Superior temporal gyrus (tissue), 1 donor: Measurements from ENCODE around the gene FAM184A.

Experiments used
- DNase-seq: peaks from one replicate; pipeline ENCODE4 v3.0.0-alpha.2; 2016; ENCODE audit errors: extremely low spot score

Gene FAM184A

GRCh38 chr6:118968416-118968815 lies 110.0 kb downstream of the FAM184A start:
- DNase-seq: peak; percentile 79

DNA sequence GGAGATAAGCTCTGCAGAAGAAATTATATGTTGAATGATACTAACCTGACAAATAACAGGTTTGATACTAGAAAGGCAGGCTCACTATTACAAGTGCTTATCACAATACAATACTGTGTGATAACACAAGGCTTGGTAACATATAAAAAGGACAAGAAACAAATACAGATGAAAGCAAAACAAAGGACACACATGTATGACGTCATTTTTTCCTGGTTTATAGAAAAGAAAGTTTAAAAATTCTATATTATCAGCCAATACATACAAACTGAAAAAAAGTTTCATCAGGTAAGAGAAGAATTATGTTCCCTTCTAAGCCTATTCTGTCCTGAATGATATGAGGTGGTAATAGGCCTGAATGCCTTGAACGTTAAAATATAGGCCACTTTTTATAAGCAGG lies 111.2 kb downstream of the FAM184A start:
- no peak for DNase-seq

- no peak for DNase-seq
These were observed 112.6 kb downstream of the FAM184A start for GRCh38 chr6:118965843-118966370.

DNA sequence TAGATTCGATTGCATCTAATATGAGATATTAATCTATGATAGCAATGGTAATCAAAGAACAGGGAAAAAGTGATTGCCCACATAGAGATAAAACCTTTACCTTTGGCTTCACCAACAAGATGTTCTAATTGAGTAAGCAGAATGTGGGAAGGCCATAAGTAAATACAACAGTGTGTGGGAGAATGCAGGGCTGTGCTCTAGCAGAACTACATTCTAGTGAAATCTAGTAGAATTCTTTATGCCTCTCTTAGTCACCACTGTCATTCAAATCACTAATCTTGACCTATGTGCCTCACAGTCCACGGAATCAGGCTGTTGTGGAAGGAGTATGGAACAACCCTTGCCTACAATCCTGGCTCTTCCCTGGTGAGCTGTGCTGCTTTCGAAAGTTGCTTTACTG lies 113.1 kb downstream of the FAM184A start:
- no peak for DNase-seq

DNA sequence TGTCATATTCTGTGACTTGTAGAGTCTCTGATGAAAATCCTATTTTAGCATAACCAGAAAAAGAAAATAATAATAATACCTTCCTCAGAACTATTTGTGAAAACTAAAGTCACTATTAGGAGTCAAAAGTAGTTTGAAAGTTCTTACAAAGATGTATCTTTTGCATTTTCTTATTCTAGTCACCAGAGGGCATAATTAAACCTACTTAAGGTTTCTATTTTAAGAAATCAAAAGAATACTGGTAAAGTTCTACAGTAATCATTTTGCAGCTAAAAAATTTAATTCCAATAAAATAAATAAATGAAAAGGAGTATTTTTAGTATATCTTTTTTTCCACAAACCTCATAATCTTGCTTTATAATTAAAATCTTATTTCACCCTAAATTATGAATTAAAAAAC lies 115.5 kb downstream of the FAM184A start:
- no peak for DNase-seq

- DNase-seq: no peak
These were observed 118.6 kb downstream of the FAM184A start for GRCh38 chr6:118959903-118960302.

DNA sequence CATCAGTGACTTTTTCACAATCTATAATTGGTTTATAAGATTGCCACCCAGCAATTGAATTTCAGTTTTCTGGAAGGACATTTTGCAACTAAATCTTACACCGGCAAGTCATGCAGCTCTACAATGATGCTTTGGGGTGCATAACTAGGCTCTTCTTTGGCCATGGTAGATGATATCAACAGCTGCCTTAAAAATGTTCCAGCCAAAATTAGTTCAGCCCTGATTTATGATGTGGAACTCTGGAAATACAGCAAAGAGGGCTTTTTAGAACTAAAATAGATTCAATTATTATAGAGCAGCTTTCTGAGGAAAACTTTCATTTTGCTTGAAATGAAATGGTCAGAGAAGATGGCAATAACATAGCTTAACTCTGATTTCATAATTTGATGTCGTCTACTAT lies 125.1 kb downstream of the FAM184A start:
- no peak for DNase-seq

- no peak for DNase-seq
These were observed 125.8 kb downstream of the FAM184A start for GRCh38 chr6:118952683-118953082.

DNA sequence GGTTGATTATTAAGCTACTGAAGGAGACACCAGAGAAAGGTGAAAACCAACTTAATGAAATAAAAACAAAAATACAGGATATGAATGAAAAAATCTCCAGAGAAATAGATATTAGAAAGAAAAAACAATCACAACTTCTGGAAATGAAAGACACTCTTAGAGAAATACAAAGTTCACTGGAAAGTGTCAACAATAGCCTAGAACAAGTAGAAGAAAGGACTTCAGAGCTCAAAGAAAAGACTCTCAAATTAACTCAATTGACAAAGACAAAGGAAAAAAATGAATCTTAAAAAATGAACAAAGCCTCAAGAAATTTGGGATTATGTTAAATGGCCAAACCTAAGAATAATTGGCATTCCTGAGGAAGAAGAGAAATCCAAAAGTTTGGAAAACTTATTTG lies 133.2 kb downstream of the FAM184A start:
- no peak for DNase-seq

DNA sequence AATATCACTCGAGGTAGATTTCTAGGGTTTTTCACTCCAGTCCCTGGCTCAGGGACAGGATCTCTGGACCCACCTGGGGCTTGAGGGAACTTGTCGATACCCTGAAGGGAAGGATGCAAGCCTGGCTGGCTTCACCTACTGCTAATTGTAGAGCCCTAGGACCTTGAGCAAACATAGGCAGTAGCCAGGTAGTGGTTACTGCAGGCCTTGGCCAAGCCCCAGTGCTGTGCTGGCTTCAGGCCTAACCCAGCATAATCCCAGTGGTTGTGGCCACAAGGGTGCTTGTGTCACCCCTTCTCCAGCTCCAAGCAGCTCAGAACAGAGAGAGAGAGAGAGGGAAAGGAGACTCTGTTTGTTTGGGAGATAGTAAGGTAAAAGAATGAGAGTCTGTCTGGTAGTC lies 137.7 kb downstream of the FAM184A start:
- no peak for DNase-seq

- DNase-seq: no peak
These were observed 138.8 kb downstream of the FAM184A start for GRCh38 chr6:118939683-118940082.

GRCh38 chr6:118935978-118936703 lies 142.3 kb downstream of the FAM184A start:
- DNase-seq: no peak

- no peak for DNase-seq
These were observed 143.2 kb downstream of the FAM184A start for GRCh38 chr6:118935331-118935668.

DNA sequence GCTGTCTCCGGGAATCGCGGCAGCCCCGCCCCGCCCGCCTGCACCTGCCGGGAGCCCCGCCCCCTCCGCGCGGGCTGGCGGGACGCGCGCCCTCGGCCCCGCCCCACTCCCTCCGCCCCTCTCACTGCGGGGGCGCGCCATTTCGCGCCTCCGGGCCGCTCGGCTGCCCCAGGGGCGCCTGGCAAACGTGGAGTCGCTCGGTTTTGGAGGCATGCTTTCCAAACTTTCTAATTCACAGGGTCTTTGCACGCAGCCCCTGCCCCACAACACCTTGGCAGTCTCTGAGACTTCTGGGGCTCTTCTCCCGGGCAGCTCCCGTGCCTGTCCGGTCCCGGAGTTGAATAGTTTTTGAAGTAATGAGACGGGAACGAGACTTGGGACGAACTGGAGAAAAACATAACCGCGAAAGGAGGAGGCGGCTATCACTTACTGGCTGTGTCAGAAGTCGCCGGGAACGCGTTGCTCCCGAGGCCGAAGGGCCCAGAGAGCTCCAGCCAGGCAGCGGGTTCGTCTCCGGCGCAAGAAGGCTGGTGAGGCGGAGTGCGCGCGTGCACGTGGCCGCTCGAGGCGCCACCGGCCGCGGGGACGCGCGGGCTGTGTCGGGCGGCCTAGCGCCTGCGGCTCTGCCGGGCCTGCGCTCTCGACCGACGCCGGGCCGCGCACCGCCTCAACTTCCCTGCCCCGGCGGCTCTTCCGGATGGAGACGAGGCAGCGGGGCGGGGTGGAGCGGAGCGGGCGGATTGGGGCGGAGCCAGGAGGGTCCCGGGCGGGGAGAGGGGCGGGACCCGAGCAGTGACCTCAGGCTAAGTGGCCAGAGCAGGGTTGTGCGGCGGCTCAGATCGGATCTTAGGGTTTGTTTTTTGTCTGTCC lies 143.8 kb downstream of the FAM184A start, which contains the start of gene MCM9:
Gene MCM9, minus strand, starts transcription at position 699 of the 870 bp plus-strand sequence. CDS start 3,436 bp downstream, outside the sequence.
- DNase-seq: peak; percentile 87

DNA sequence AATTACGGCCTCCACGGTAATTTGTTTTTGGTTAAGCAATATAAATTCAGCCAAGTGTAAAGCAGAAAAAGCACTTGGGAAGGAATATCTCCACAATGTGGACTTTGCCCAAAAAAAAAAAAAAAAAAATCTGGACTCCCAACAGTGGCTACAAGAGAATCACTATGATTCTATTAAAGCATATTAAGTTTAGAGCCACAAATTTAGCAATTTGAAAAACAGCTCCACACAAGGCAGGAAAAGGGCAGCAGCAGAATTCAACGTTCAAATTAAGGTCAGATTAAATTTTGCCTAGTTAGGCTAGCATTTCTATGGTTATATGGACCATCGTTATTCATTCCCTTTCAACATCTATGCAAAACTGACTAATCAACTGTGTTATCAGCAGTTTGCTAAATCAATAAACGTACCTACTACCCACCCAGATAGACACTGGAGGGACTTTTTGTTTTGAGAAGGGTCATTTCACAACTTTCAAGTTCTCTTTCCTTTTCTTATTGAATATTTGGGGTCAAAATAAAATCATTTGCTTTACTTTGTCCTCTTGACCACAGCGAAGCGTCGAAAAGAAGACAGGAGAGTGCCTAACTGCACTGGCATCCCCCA lies 144.5 kb downstream of the FAM184A start:
- no peak for DNase-seq

DNA sequence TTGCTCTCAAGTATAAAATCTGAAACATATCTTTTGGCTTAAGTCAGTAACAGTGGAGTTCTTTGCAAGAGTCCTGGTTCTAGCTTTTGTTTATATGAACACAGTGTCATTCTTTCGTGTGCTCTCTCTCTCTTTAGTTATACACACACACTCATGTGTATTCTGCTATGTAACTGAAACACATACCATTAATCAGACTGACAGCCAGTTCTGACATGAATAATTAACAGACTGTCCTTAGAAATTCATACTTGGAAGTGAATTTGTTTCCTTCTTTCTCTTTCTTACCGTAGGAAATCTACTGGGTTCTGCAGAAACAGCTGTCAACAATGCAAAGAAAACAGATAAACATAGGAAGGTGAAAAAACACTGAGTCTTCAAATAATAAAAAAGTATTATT lies 146.0 kb downstream of the FAM184A start:
- DNase-seq: no peak

DNA sequence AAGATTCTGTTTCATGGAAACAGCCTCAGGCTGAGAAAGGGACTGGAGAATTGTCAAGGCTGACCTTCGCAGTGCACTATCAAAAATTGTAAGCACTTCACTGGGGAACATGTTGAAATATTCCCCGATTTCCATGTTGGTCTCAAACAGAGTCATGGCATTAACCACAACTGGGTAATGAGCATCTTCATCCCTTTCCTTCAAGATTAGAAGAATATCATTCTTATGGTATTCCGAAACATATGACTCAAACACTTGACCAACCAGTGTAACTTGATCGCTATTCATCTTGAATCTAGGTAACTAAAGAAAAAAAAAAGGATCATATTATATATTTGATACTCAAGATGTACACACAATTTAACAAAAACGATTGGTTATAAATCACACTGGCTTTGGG lies 147.0 kb downstream of the FAM184A start:
- no peak for DNase-seq

DNA sequence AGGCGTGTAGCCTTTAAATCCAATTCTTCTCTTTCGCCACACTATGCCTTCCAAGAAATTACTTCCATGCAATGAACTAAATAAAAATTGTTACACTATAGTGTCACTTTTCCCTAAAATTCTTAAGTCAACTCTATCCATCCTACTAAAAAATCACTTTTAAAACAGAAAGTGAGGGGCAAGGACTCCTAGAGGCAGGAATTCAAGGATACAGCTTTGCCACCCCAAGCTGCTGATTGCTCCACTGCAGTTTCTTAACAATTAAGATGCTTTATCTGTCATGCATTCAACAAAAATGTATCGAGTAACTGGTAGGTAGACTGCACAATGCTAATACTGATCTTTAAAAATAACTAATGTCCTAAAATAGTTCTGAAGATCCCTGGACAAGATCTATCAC lies 147.8 kb downstream of the FAM184A start:
- no peak for DNase-seq

GRCh38 chr6:118923035-118923434 lies 155.4 kb downstream of the FAM184A start:
- no peak for DNase-seq

- DNase-seq: no peak
These were observed 157.4 kb downstream of the FAM184A start for GRCh38 chr6:118921084-118921483.

GRCh38 chr6:118918329-118918725 lies 160.1 kb downstream of the FAM184A start:
- DNase-seq: no peak

DNA sequence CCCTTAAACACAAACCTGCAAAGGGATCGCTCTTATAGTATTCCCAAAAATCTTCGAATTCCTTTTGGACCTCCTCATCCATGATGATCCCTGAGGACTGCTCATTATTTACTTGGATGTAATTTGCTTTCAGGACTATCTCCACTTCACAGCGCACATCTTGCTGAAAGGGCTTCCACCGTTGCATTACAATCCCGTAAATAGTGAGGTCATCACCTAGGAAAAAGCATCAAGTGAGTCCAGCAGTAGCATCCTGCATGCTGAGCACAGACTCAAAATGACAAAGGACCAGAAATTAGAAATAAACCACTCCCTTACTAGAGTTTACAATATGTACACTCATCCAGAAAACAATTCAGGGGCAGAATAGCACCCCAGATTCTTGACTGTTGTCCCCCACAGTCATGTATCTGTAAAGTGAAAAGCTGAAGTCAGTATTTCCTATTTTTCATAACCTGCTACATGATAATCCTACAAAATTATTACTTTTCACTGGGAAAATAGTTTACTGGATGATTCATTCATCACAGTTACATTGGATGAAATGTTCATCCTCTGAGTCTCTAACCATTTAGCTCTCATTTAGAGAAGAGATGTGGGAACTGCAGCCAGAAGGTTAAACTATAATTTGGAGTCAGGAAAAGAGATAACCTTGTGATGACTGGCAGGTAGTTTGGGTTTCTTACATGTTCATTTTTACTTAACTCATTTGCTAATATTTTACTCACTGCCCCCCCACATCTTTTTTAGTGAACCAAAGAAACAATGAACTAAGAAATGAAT lies 160.7 kb downstream of the FAM184A start:
- DNase-seq: no peak
